ENCODE results near the gene LRRC8E.

- TF ChIP-seq CTCF (conservative IDR thresholded peaks at IDR 0.05 in 1 of 2, IDR thresholded peaks at IDR 0.05 in 1 of 2; ENCODE audit: extremely low read depth in 1 of 2, insufficient read depth in 1 of 2, low read depth in 1 of 2, low read length in 2 of 2) (no peak), EZH2 (IDR thresholded peaks at IDR 0.05; ENCODE audit: borderline replicate concordance, low read length) (no peak)
Measured at GRCh38 chr19:7863157-7863970, 24.9 kb upstream of the LRRC8E start.

All from mammary epithelial cell (primary cell).